Tibial artery (tissue), 4 donors: ENCODE results near the gene SMC1B.
"Not testable (repeated sequence)": the region's sequence is repeated elsewhere in the genome, so short reads cannot be mapped to it uniquely, and the experiment has no call there.

ENCODE experiments used
- DNase-seq, 2 donors: peaks; one replicate each; pipeline ENCODE4 v3.0.0-alpha.2; 2019
- H3K27ac ChIP-seq, 2 donors: fragments of 200-600 bp; sonication (generic) in 1 of 2; 1 replicate in 1 of 2; 2 replicates in 1 of 2; pipeline ENCODE4 v1.5.1; 2018 to 2019; ENCODE audit warnings: mild to moderate bottlenecking in 1 of 2
- H3K27me3 ChIP-seq, 2 donors: fragments of 200-600 bp; sonication (generic) in 1 of 2; one replicate each; pipeline versions ENCODE4 v1.5.1 to v1.6.0; 2016 to 2019
- H3K36me3 ChIP-seq, 3 donors: fragments of 200-600 bp; sonication (generic) in 2 of 3; one replicate each; pipeline ENCODE4 v1.5.1; 2016 to 2019; ENCODE audit warnings: mild to moderate bottlenecking in 2 of 3
- H3K4me1 ChIP-seq, 4 donors: fragments of 200-600 bp; sonication (generic) in 2 of 4; 1 replicate in 3 of 4; 2 replicates in 1 of 4; pipeline ENCODE4 v1.5.1; 2016 to 2019
- H3K4me3 ChIP-seq, 2 donors: fragments of 200-600 bp; sonication (generic) in 1 of 2; 1 replicate in 1 of 2; 2 replicates in 1 of 2; pipeline ENCODE4 v1.5.1; 2018 to 2019; ENCODE audit warnings: mild to moderate bottlenecking in 2 of 2
- H3K9me3 ChIP-seq, 3 donors: fragments of 200-600 bp; sonication (generic) in 1 of 3; one replicate each; pipeline ENCODE4 v1.5.1; 2016 to 2019
- CTCF ChIP-seq, 2 experiments: fragments of 200-600 bp in 1 of 2; fragments of 450-650 bp in 1 of 2; IDR thresholded peaks; one replicate each; pipeline ENCODE4 v1.5.1; 2017 to 2019; ENCODE audit warnings: antibody characterized with exemption in 2 of 2, mild to moderate bottlenecking in 1 of 2, moderate library complexity in 1 of 2
- intact Hi-C: fragments of 100-400 bp; cut with DNase I; formaldehyde crosslinking; loops from one replicate; pipeline ENCODE4 v1.15.0; 2023; ENCODE audit warnings: low total_unique reads

The SMC1B gene

DNA sequence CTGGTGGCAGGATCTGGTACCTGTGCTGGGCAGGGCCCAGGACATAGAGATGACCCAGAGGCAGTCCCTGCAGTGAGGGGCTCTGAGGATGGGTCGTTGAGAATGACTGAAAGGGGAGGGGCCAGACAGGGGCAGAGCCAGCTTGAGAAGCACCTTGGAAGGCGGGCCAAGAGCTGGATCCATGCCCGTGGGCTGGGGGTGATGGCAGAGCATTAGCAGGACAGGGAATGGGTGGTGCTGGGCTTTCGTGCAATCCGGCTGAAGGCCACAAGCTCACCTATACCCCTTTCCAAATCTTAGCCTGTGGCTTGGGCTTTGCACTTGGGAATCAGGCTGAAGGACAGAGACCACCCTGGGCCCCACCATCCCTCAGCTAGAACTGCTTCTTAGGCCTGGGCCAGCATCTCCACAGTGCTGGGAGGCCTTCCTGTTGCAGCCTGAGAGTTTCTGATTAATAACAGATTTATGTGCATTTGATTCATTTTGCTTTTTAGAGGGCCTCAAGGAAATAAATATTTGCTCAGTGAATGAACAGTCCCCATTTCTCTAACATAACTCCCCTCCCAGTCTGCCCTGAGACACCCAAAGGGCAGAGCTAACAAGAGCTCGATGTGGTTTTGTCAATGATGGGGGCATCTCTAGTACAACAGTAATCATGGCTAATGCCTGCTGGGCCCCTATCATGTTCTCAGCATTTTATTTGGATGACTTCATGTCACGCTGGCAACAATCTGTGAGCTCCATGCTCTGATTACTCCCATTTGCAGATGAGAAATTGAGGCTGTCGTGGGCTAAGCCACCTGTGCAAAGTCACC, 39.4 kb upstream of the SMC1B start:
- intact Hi-C loops, result no loop called here
- H3K27ac ChIP-seq, result peak overlapping the region; percentile 40 to 71
- no peak for TF ChIP-seq CTCF (IDR thresholded peaks at IDR 0.05)

DNA sequence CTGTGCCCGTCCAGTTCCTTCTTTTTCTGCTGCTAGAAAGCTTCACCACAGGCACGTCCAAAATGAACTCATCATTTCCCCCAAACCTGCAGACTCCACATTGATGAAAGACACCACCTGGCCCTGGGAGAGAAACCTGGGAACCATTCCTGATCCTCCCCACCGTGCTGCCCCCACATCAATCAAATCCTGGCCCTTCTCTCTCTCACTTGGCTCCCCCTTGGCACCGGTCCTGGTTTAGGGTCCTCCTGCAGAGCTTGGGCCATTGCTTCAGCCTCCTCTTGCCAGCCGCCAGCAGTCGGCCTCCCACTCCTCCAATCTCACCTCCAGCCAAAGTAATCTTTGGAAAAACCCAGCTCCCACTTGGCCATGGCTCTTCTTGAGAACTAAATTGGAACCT, 38.6 kb upstream of the SMC1B start:
- Histone ChIP-seq H3K9me3 (no peaks in the 10 kb centered on the region), H3K4me1 (peaks cover 0 to 60% (median 36%) of the 10 kb centered on the region in 4 donors), H3K27me3 (no peaks in the 10 kb centered on the region), H3K27ac (peak overlapping the region; percentile 59 to 71), H3K36me3 (no peaks in the 10 kb centered on the region), H3K4me3 (no peak overlapping the region)
- no peak for DNase-seq
- no peak for TF ChIP-seq CTCF (IDR thresholded peaks at IDR 0.05)
- intact Hi-C loops, result no loop called here

More for the DNA sequence above, 39.4 kb upstream of the SMC1B start:
- Histone ChIP-seq H3K27me3 (no peaks in the 10 kb centered on the region), H3K36me3 (no peaks in the 10 kb centered on the region), H3K4me1 (peaks cover 0 to 56% (median 35%) of the 10 kb centered on the region in 4 donors), H3K9me3 (no peaks in the 10 kb centered on the region), H3K4me3 (no peak overlapping the region)
- DNase-seq, result no peak

DNA sequence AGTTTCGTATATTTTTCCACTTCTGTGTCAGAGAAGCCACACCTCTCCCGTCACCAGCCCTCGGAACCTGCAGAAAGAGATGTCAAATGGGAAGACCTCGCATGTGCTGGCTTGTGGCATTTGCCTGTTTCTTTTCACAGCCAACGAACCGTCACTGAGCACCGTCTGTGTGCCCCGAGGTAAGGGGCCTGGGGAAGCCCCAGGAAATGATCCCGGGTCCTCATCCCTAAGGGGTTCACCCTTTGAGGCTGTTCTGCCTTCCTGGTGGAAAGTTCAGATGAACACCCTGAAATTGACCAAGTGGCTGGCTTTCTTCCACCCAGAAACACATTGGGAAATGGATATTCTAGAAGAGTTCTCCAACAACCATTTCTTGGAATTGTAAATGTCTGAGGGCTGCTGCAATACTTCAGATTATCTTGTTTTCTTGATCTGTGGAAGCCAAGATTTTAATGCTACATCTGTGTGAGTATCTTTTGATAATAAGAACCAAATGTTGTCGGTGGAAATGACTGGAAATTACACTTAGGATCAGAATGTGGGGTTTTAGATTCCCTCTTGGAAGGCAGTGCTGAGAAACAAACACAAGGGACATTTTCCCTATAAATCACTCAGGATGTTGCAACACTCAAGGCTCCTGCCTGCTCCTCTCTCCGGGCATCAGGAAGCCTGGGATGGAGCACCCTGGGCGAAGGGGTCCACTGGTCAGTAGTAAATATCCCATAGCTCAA, 37.7 kb upstream of the SMC1B start:
- intact Hi-C loops, result no loop called here
- Histone ChIP-seq H3K36me3 (no peaks in the 10 kb centered on the region), H3K4me3 (no peak overlapping the region), H3K27me3 (no peaks in the 10 kb centered on the region), H3K27ac (peak overlapping the region; percentile 59 to 71), H3K4me1 (peaks cover 0 to 60% (median 36%) of the 10 kb centered on the region in 4 donors), H3K9me3 (no peaks in the 10 kb centered on the region)
- peak in 1 of 2 experiments; percentile 25 for TF ChIP-seq CTCF (IDR thresholded peaks at IDR 0.05)
- peak in 1 of 2 donors; percentile 65 for DNase-seq

- TF ChIP-seq CTCF (IDR thresholded peaks at IDR 0.05), result no peak
- H3K9me3 ChIP-seq, result no peaks in the 10 kb centered on the region
- H3K36me3 ChIP-seq, result no peaks in the 10 kb centered on the region
- peak overlapping the region; percentile 59 to 71 for H3K27ac ChIP-seq
- H3K4me3 ChIP-seq, result no peak overlapping the region
- peaks cover 0 to 60% (median 36%) of the 10 kb centered on the region in 4 donors for H3K4me1 ChIP-seq
- DNase-seq, result no peak
- intact Hi-C loops, result no loop called here
- no peaks in the 10 kb centered on the region for H3K27me3 ChIP-seq
These were observed 36.8 kb upstream of the SMC1B start for GRCh38 chr22:45450101-45450785.

- intact Hi-C loops, H3K4me3 ChIP-seq, DNase-seq, H3K9me3 ChIP-seq, H3K27me3 ChIP-seq, H3K36me3 ChIP-seq: not testable (repeated sequence)
- Histone ChIP-seq H3K27ac (peak overlapping the region in 1 of 2 donors; percentile 71), H3K4me1 (peaks cover 0 to 60% (median 36%) of the 10 kb centered on the region in 4 donors)
These were observed 36.0 kb upstream of the SMC1B start for GRCh38 chr22:45449442-45449841.
